DND-41 (cell line): Measurements from ENCODE around the gene FMN1.

Experiments
- ATAC-seq: fragments of 200-7000 bp; cut with Tn5 transposase; 3 replicates; pipeline ENCODE4 v1.9.1; 2021; ENCODE audit warnings: low read depth; ENCODE audit not compliant: insufficient read depth
- DNase-seq: peaks from one replicate; pipeline ENCODE4 v3.0.0-alpha.2; 2020
- H2AFZ ChIP-seq: 2 replicates; pipeline ENCODE4 v1.6.0; 2012; ENCODE audit warnings: low read depth, low read length
- H3K27ac ChIP-seq: 2 replicates; pipeline ENCODE4 v1.5.1; 2012; ENCODE audit warnings: low read length, inconsistent platforms
- H3K27me3 ChIP-seq: fragments of 200-600 bp; sonication (generic); 2 replicates; pipeline ENCODE4 v1.6.0; 2012; ENCODE audit warnings: low read length, mild to moderate bottlenecking, inconsistent platforms; ENCODE audit not compliant: insufficient read depth, poor library complexity
- H3K36me3 ChIP-seq: 2 replicates; pipeline ENCODE4 v1.5.1; 2012; ENCODE audit warnings: low read length, inconsistent platforms; ENCODE audit not compliant: insufficient read depth
- H3K4me1 ChIP-seq: 2 replicates; pipeline ENCODE4 v1.5.1; 2012; ENCODE audit warnings: mild to moderate bottlenecking, low read length; ENCODE audit not compliant: insufficient read depth
- H3K4me2 ChIP-seq: 2 replicates; pipeline ENCODE4 v1.6.0; 2012; ENCODE audit warnings: mild to moderate bottlenecking, moderate library complexity, low read length, inconsistent platforms; ENCODE audit not compliant: insufficient read depth
- H3K4me3 ChIP-seq, 2 experiments: fragments of 200-600 bp in 1 of 2; shearing (Covaris generic) in 1 of 2; 2 replicates each; pipeline ENCODE4 v1.5.1; 2012 to 2016; ENCODE audit warnings: inconsistent platforms in 2 of 2, low read length in 2 of 2, mild to moderate bottlenecking in 2 of 2, low read depth in 1 of 2, moderate library complexity in 1 of 2
- H3K79me2 ChIP-seq: 2 replicates; pipeline ENCODE4 v1.6.0; 2012; ENCODE audit warnings: low read length, inconsistent platforms; ENCODE audit not compliant: insufficient read depth
- H3K9ac ChIP-seq: 2 replicates; pipeline ENCODE4 v1.6.0; 2012; ENCODE audit warnings: low read depth, mild to moderate bottlenecking, inconsistent platforms, low read length, moderate library complexity
- H3K9me3 ChIP-seq: 2 replicates; pipeline ENCODE4 v1.5.1; 2012; ENCODE audit warnings: low read length, moderate library complexity, mild to moderate bottlenecking, inconsistent platforms; ENCODE audit not compliant: insufficient read depth, severe bottlenecking
- H4K20me1 ChIP-seq: 2 replicates; pipeline ENCODE4 v1.6.0; 2012; ENCODE audit warnings: low read length; ENCODE audit not compliant: insufficient read depth
- CTCF ChIP-seq: IDR thresholded peaks from 2 replicates; pipeline ENCODE4 v1.5.1; 2012; ENCODE audit warnings: borderline replicate concordance, low read length, moderate library complexity, mild to moderate bottlenecking; ENCODE audit not compliant: poor library complexity, severe bottlenecking; ENCODE audit errors: extremely low read depth
- EZH2 ChIP-seq: IDR thresholded peaks from 3 replicates; pipeline ENCODE4 v1.6.1; 2012; ENCODE audit warnings: borderline replicate concordance, low read depth, mild to moderate bottlenecking, moderate library complexity, low read length, inconsistent platforms; ENCODE audit not compliant: severe bottlenecking

The FMN1 gene

DNA sequence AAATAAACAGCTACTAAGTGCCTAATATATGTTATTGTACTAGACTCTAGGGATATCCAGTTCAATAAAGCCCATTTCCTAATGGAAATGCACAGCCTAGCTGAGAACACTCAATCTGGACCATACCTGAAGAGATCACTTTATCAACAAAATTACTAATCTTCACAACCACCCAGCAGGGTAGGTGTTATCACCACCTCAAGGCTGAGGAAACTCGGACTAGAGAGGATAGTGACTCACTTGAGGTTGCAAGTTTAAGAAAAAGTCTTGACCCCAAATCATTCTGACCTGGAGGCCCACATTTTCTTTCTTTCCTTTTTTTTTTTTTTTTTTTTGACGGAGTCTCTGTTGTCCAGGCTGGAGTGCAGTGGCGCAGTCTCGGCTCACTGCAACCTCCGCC, 3.1 kb upstream of the FMN1 start:
- no peaks in the 10 kb centered on the region for H3K9me3 ChIP-seq
- H3K27ac ChIP-seq, result no peak overlapping the region
- no peak for DNase-seq
- no peaks in the 10 kb centered on the region for H3K79me2 ChIP-seq
- TF ChIP-seq CTCF (no peak), EZH2 (no peak)
- no peaks in the 10 kb centered on the region for H3K27me3 ChIP-seq
- H3K36me3 ChIP-seq, result no peaks in the 10 kb centered on the region
- no peak overlapping the region for H3K4me3 ChIP-seq
- H3K4me2 ChIP-seq, result no peak overlapping the region
- no peaks in the 10 kb centered on the region for H3K4me1 ChIP-seq
- no peak overlapping the region for H3K9ac ChIP-seq
- ATAC-seq, result no peak
- H2AFZ ChIP-seq, result no peak overlapping the region
- no peaks in the 10 kb centered on the region for H4K20me1 ChIP-seq

GRCh38 chr15:33194237-33194636, 277 bp downstream of the FMN1 start:
- Histone ChIP-seq H3K9ac (no peak overlapping the region), H3K27ac (no peak overlapping the region)

DNA sequence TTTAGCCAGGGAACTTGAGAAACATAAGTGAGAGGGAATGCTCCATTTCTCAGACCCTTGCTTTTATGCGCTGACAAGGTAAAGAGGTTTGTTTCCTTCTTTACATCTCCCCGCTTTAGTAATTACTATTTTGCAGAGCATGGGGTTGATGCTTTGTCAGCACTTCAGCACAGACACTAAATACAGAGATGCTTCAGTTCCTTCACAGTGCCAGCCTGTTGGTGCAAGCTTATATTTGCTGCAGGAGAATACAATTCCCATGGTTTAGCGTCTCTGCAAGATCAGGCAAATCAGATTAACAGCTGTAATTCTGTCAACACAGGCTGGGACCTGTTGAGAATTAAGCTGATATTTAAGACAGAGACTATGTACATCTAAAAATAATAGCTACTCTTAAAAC, 2.9 kb downstream of the FMN1 start:
- H4K20me1 ChIP-seq, result no peaks in the 10 kb centered on the region
- H3K4me1 ChIP-seq, result no peaks in the 10 kb centered on the region
- no peak for DNase-seq
- no peak overlapping the region for H3K9ac ChIP-seq
- no peaks in the 10 kb centered on the region for H3K9me3 ChIP-seq
- TF ChIP-seq EZH2, result no peak
- no peak for TF ChIP-seq CTCF
- no peak overlapping the region for H3K4me3 ChIP-seq
- ATAC-seq, result no peak
- H3K79me2 ChIP-seq, result no peaks in the 10 kb centered on the region
- no peak overlapping the region for H2AFZ ChIP-seq
- H3K27ac ChIP-seq, result no peak overlapping the region
- H3K4me2 ChIP-seq, result no peak overlapping the region
- H3K36me3 ChIP-seq, result no peaks in the 10 kb centered on the region
- H3K27me3 ChIP-seq, result no peaks in the 10 kb centered on the region

More at GRCh38 chr15:33194237-33194636, 277 bp downstream of the FMN1 start:
- TF ChIP-seq EZH2 (no peak), CTCF (no peak)
- Histone ChIP-seq H3K4me3 (no peak overlapping the region), H3K27me3 (no peaks in the 10 kb centered on the region), H3K9me3 (no peaks in the 10 kb centered on the region), H3K36me3 (no peaks in the 10 kb centered on the region), H2AFZ (no peak overlapping the region), H4K20me1 (no peaks in the 10 kb centered on the region), H3K79me2 (no peaks in the 10 kb centered on the region), H3K4me2 (no peak overlapping the region), H3K4me1 (no peaks in the 10 kb centered on the region)
- ATAC-seq (no peak), DNase-seq (no peak)

- Histone ChIP-seq H4K20me1 (no peaks in the 10 kb centered on the region), H3K27ac (no peak overlapping the region), H3K9me3 (no peaks in the 10 kb centered on the region), H3K79me2 (no peaks in the 10 kb centered on the region), H3K4me1 (no peaks in the 10 kb centered on the region), H3K4me3 (no peak overlapping the region), H3K27me3 (no peaks in the 10 kb centered on the region), H3K4me2 (no peak overlapping the region), H3K36me3 (no peaks in the 10 kb centered on the region), H2AFZ (no peak overlapping the region), H3K9ac (no peak overlapping the region)
- TF ChIP-seq CTCF, result no peak
- no peak for TF ChIP-seq EZH2
- ATAC-seq (no peak), DNase-seq (no peak)
These were observed 4.0 kb downstream of the FMN1 start for GRCh38 chr15:33190539-33190938.
